ENCODE measurements around the gene RABAC1.

DNA sequence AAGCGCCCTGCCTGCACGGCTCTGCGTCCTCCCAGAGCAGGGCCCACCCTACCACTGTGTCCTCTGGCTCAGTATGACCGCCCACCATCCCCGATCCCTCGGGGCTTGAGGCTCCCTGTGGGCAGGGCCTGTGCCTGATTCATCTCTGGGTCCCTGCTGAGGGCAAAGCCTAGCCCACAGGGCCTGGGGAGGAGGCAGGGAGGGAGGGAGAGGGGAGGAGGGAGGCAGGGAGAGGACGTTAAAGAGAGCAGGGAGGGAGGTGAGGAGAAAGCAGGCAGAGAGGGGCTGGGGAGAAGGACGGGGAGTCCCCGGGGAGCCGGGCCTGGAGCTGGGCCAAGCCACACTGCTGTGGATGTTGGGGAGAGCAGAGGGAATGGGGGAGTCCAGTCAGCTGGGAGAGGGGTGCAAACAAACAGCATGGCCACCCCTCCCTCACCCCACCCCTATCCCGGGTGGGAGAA lies 26.8 kb downstream of the RABAC1 start:
- TF ChIP-seq, protein P1, sequence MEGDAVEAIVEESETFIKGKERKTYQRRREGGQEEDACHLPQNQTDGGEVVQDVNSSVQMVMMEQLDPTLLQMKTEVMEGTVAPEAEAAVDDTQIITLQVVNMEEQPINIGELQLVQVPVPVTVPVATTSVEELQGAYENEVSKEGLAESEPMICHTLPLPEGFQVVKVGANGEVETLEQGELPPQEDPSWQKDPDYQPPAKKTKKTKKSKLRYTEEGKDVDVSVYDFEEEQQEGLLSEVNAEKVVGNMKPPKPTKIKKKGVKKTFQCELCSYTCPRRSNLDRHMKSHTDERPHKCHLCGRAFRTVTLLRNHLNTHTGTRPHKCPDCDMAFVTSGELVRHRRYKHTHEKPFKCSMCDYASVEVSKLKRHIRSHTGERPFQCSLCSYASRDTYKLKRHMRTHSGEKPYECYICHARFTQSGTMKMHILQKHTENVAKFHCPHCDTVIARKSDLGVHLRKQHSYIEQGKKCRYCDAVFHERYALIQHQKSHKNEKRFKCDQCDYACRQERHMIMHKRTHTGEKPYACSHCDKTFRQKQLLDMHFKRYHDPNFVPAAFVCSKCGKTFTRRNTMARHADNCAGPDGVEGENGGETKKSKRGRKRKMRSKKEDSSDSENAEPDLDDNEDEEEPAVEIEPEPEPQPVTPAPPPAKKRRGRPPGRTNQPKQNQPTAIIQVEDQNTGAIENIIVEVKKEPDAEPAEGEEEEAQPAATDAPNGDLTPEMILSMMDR (IDR thresholded peaks at IDR 0.05) = no peak
- TF ChIP-seq POLR2A (IDR thresholded peaks at IDR 0.05) = no peak
